Endodermal cell (in vitro differentiated cells): ENCODE measurements around the gene C16orf74. TPM values are rescaled to one million over a fixed set of nuclear protein-coding genes. Genes with fewer than 3 reads are reported as not detected.

Experiments
- DNase-seq: peaks from one replicate; pipeline ENCODE4 v3.0.0-alpha.2; 2017
- H3K27ac ChIP-seq: 2 replicates; pipeline ENCODE4 v1.5.1; 2013; ENCODE audit warnings: mild to moderate bottlenecking, low read depth, low read length, moderate library complexity
- H3K27me3 ChIP-seq: 2 replicates; pipeline ENCODE4 v1.6.1; 2013; ENCODE audit warnings: mild to moderate bottlenecking, low read length, moderate library complexity; ENCODE audit not compliant: insufficient read depth, control insufficient read depth, poor library complexity, severe bottlenecking
- H3K36me3 ChIP-seq: 2 replicates; pipeline ENCODE4 v1.7.0; 2013; ENCODE audit warnings: mild to moderate bottlenecking, low read length, moderate library complexity; ENCODE audit not compliant: control insufficient read depth, insufficient read depth
- H3K4me1 ChIP-seq: one replicate; pipeline ENCODE4 v1.7.0; 2013; ENCODE audit warnings: low read length; ENCODE audit not compliant: control insufficient read depth, insufficient read depth
- H3K4me3 ChIP-seq: 2 replicates; pipeline ENCODE4 v1.5.1; 2013; ENCODE audit warnings: mild to moderate bottlenecking, low read length, moderate library complexity
- H3K9ac ChIP-seq: 2 replicates; pipeline ENCODE4 v1.6.1; 2013; ENCODE audit warnings: mild to moderate bottlenecking, low read length, moderate library complexity; ENCODE audit not compliant: poor library complexity, severe bottlenecking; ENCODE audit errors: extremely low read depth
- H3K9me3 ChIP-seq: 2 replicates; pipeline ENCODE4 v1.6.1; 2013; ENCODE audit warnings: mild to moderate bottlenecking, low read length, moderate library complexity; ENCODE audit not compliant: control insufficient read depth
- H3K27ac Mint-ChIP-seq: 2 replicates; pipeline ENCODE4 v1.8.0; 2020; ENCODE audit warnings: mixed read lengths
- H3K27me3 Mint-ChIP-seq: 2 replicates; pipeline ENCODE4 v1.8.0; 2021; ENCODE audit warnings: mild to moderate bottlenecking, mixed read lengths; ENCODE audit not compliant: insufficient read depth
- H3K36me3 Mint-ChIP-seq: 2 replicates; pipeline ENCODE4 v1.8.0; 2020; ENCODE audit warnings: low read depth, mixed read lengths
- H3K4me1 Mint-ChIP-seq: 2 replicates; pipeline ENCODE4 v1.8.0; 2020; ENCODE audit warnings: mixed read lengths
- H3K4me3 Mint-ChIP-seq: 2 replicates; pipeline ENCODE4 v1.8.0; 2020; ENCODE audit warnings: mild to moderate bottlenecking, moderate library complexity, mixed read lengths
- H3K9me3 Mint-ChIP-seq: 2 replicates; pipeline ENCODE4 v1.8.0; 2020; ENCODE audit warnings: mild to moderate bottlenecking, mixed read lengths
- CTCF ChIP-seq: fragments of 200-600 bp; sonication (generic); conservative IDR thresholded peaks from 2 replicates; pipeline ENCODE4 v1.5.0; 2021; ENCODE audit warnings: antibody characterized with exemption, mild to moderate bottlenecking
- WGBS, 2 experiments: methylation state at CpG; one replicate each; pipeline versions ENCODE4 v1.1.5 to v1.1.7; 2013; ENCODE audit warnings: missing lambda C conversion rate in 2 of 2, mixed read lengths in 1 of 2; ENCODE audit not compliant: insufficient coverage in 1 of 2, insufficient read length in 1 of 2; 5-methylcytosine and 5-hydroxymethylcytosine counted together
- total RNA-seq, 2 donors: library from RNA; stranded (reverse); fragmentation: NEBNext Ultra II Directional in 1 of 2; extraction: Animal tissue kit (Norgen Biotek cat#: 25700) in 1 of 2; gene quantifications; 2 replicates in 1 of 2; 3 replicates in 1 of 2; pipeline ENCODE4 v1.2.1, GENCODE V29; 2021

The C16orf74 gene
- total RNA-seq, 2 donors from 2014 or later, result 3.6 to 7.4 TPM

GRCh38 chr16:85674828-85675227 is 76.1 kb downstream of the C16orf74 start:
- peaks cover 76% of the 10 kb centered on the region for H3K36me3 ChIP-seq
- no peak for DNase-seq
- no peak overlapping the region for H3K4me3 Mint-ChIP-seq

GRCh38 chr16:85674418-85674755 is 76.5 kb downstream of the C16orf74 start:
- Histone ChIP-seq H3K36me3 (peaks cover 76% of the 10 kb centered on the region), H3K27ac (no peak overlapping the region), H3K27me3 (no peaks in the 10 kb centered on the region), H3K4me1 (no peaks in the 10 kb centered on the region), H3K9me3 (no peaks in the 10 kb centered on the region), H3K4me3 (no peak overlapping the region), H3K9ac (no peak overlapping the region)
- H3K4me3 Mint-ChIP-seq, result no peak overlapping the region
- peak overlapping the region; percentile 20 for H3K27ac Mint-ChIP-seq
- no peak for DNase-seq
- TF ChIP-seq CTCF, result no peak
- no peaks in the 10 kb centered on the region for H3K9me3 Mint-ChIP-seq
- peaks cover 72% of the 10 kb centered on the region for H3K36me3 Mint-ChIP-seq
- H3K4me1 Mint-ChIP-seq, result no peaks in the 10 kb centered on the region
- H3K27me3 Mint-ChIP-seq, result no peaks in the 10 kb centered on the region
- 96 to 97% methylated on average over 3 to 4 of the region's 4 CpGs for WGBS, 2 experiments

More at GRCh38 chr16:85674828-85675227, 76.1 kb downstream of the C16orf74 start:
- Mint-ChIP-seq H3K9me3 (no peaks in the 10 kb centered on the region), H3K4me1 (no peaks in the 10 kb centered on the region), H3K27ac (peak overlapping the region; percentile 45), H3K27me3 (no peaks in the 10 kb centered on the region), H3K36me3 (peaks cover 71% of the 10 kb centered on the region)
- H3K27me3 ChIP-seq, result no peaks in the 10 kb centered on the region
- H3K4me3 ChIP-seq, result no peak overlapping the region
- H3K27ac ChIP-seq, result no peak overlapping the region
- no peak for TF ChIP-seq CTCF
- no peaks in the 10 kb centered on the region for H3K4me1 ChIP-seq
- no peak overlapping the region for H3K9ac ChIP-seq
- no peaks in the 10 kb centered on the region for H3K9me3 ChIP-seq
- 84 to 88% methylated on average over 6 of the region's 6 CpGs for WGBS, 2 experiments

GRCh38 chr16:85673529-85674417 is 77.1 kb downstream of the C16orf74 start:
- Mint-ChIP-seq H3K9me3 (no peaks in the 10 kb centered on the region), H3K27ac (peak overlapping the region; percentile 20)
- no peak overlapping the region for H3K27ac ChIP-seq

More at GRCh38 chr16:85673529-85674417, 77.1 kb downstream of the C16orf74 start:
- H3K36me3 ChIP-seq, result peaks cover 79% of the 10 kb centered on the region
- H3K4me1 ChIP-seq, result no peaks in the 10 kb centered on the region
- H3K4me3 ChIP-seq, result no peak overlapping the region
- H3K9me3 ChIP-seq, result no peaks in the 10 kb centered on the region
- no peak for DNase-seq
- H3K4me3 Mint-ChIP-seq, result no peak overlapping the region
- H3K36me3 Mint-ChIP-seq, result peaks cover 72% of the 10 kb centered on the region
- no peaks in the 10 kb centered on the region for H3K27me3 Mint-ChIP-seq
- WGBS, 2 experiments, result 93 to 95% methylated on average over 14 to 19 of the region's 19 CpGs
- no peaks in the 10 kb centered on the region for H3K4me1 Mint-ChIP-seq
- no peak overlapping the region for H3K9ac ChIP-seq
- no peak for TF ChIP-seq CTCF
- H3K27me3 ChIP-seq, result no peaks in the 10 kb centered on the region
